Skeletal muscle tissue (tissue), 4 donors: ENCODE measurements around the gene DOK1. TPM values are rescaled to one million over a fixed set of nuclear protein-coding genes. Genes with fewer than 3 reads are reported as not detected.

Experiments used
- H3K27ac ChIP-seq: one replicate; pipeline ENCODE4 v1.7.0; 2013; ENCODE audit warnings: mild to moderate bottlenecking, low read depth, low read length, inconsistent platforms
- H3K27me3 ChIP-seq, 3 donors: one replicate each; pipeline ENCODE4 v1.7.0; 2013; ENCODE audit warnings: low read length in 3 of 3; ENCODE audit not compliant: control insufficient read depth in 3 of 3, insufficient read depth in 3 of 3
- H3K36me3 ChIP-seq, 3 donors: one replicate each; pipeline ENCODE4 v1.7.0; 2013; ENCODE audit warnings: low read length in 3 of 3; ENCODE audit not compliant: control insufficient read depth in 3 of 3, insufficient read depth in 3 of 3
- H3K4me1 ChIP-seq, 3 donors: one replicate each; pipeline ENCODE4 v1.7.0; 2013; ENCODE audit warnings: low read length in 3 of 3, mild to moderate bottlenecking in 3 of 3; ENCODE audit not compliant: control insufficient read depth in 3 of 3, insufficient read depth in 3 of 3
- H3K4me3 ChIP-seq, 3 donors: one replicate each; pipeline ENCODE4 v1.7.0; 2013; ENCODE audit warnings: low read length in 3 of 3
- H3K9ac ChIP-seq, 3 donors: one replicate each; pipeline ENCODE4 v1.7.0; 2013; ENCODE audit warnings: low read length in 3 of 3, mild to moderate bottlenecking in 3 of 3, moderate library complexity in 2 of 3, low read depth in 1 of 3
- H3K9me3 ChIP-seq, 3 donors: one replicate each; pipeline ENCODE4 v1.7.0; 2013; ENCODE audit warnings: low read length in 3 of 3; ENCODE audit not compliant: control insufficient read depth in 3 of 3
- total RNA-seq: library from RNA; depleted of rRNA; stranded (reverse); fragments of >200 nt; gene quantifications from one replicate; pipeline ENCODE4 v1.2.3, GENCODE V29; 2014
- donor health status: Osteomylitis.

Gene DOK1
- total RNA-seq, 1 donor from 2014 or later, result 12.0 TPM

DNA sequence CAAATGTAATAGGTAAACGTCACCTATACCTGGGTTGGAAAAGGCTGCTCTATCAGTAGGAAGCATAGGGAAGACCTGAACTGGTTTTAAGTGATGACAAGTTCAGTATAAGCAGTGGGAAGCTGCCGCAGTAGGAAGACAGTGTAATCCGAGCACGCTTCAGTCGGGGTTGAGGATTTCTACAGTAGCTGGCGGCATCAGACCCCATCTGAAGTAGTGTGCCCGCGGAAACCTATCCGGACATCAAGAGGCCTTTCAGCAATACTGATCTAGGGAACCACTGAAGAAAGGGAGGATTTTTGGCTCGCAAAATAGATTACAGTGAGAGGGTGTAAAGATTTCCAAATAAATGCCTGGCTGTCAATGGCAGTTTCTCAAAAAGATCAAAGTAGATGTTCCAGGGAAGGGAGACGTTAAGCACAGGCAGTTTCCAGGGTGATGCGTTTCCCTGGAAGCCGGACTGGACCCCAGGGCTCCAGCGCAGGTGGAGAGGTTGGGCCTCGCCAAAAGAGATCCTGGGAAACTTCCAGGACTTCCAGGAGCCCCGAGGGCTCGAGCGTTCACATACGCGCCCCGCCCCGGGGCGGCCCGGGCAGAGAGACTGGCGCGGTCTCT lies 6.1 kb upstream of the DOK1 start:
- Histone ChIP-seq H3K36me3 (no peaks in the 10 kb centered on the region), H3K9me3 (no peaks in the 10 kb centered on the region), H3K4me1 (peaks cover 16 to 23% (median 18%) of the 10 kb centered on the region in 3 donors), H3K4me3 (peak overlapping the region; percentile 62 to 67 (median 62)), H3K27ac (peak overlapping the region; percentile 44), H3K9ac (peak overlapping the region; percentile 59 to 70 (median 62)), H3K27me3 (peaks cover 7 to 39% (median 24%) of the 10 kb centered on the region in 3 donors)

DNA sequence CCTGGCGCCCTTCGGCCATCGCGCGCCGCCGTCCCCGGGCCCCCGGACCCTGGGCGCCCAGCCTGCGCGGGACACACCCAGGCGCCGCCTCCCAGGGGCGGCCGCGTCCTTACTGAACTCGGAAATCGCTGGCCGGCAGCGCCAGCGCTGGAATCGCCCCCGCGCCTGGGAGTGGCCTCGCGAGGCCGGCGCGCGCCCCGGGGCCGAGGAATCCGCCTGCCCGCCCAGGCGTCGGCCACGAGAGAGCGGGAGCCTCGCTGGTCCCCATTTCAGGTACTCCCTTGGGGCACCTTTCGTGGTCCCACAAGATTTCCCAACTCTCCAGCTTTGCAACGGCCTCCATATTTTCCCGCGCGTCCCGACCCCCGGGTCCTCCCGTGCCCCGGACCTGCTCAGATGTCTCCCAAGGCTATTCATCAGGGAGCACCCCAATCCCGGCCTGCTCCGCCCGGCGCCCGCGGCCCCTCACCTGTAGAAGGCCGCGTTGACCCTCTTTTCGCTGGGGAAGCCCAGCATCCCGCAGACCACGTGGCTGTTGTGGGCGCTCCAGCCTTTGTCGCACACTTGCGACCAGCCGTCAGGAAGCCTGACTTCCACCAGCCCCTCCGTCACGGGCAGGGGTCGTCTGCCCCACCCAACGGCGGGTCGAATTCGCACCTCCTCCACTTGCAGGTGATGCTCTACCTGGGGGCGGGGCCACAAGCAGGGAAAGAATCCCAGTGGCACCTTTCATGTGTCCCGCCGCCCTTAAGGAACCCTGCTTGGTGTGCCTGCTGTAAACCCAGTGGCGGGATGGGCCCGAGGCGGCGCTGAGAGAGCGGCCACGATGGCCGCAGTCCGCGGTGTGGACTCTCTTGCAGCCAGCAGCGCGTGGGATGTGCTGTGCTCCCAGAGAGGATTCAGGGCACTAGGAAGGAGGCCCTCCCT lies 5.4 kb upstream of the DOK1 start:
- H3K4me3 ChIP-seq, result peak overlapping the region; percentile 62 to 67 (median 63)
- peak overlapping the region; percentile 59 to 70 (median 62) for H3K9ac ChIP-seq
- peaks cover 16 to 26% (median 18%) of the 10 kb centered on the region in 3 donors for H3K4me1 ChIP-seq
- H3K9me3 ChIP-seq, result no peaks in the 10 kb centered on the region
- no peaks in the 10 kb centered on the region for H3K36me3 ChIP-seq
- H3K27me3 ChIP-seq, result peaks cover 7 to 46% (median 28%) of the 10 kb centered on the region in 3 donors
- peak overlapping the region; percentile 44 for H3K27ac ChIP-seq

DNA sequence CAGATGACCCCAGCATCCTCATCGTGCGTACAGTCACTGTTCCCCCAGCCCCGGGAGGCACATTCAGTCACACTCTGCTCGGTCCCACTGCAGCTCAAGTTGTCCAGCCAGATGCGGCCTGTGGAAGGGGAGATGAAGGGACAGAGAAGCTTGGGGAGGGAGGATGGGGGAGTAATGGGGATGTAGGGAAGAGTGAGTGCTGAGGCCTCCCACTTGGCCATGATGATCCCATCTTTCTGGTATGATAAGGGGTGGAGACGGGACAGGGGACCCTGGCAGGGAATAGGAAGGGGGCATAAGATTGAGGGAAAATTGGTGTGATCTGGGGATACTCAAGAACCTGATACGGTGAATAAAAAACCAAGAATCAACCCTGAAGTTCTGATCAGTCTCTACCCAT lies 4.3 kb upstream of the DOK1 start:
- Histone ChIP-seq H3K9me3 (no peaks in the 10 kb centered on the region), H3K4me3 (no peak overlapping the region), H3K27me3 (peaks cover 9 to 55% (median 35%) of the 10 kb centered on the region in 3 donors), H3K36me3 (no peaks in the 10 kb centered on the region), H3K27ac (no peak overlapping the region), H3K4me1 (peaks cover 16 to 32% (median 22%) of the 10 kb centered on the region in 3 donors), H3K9ac (no peak overlapping the region)

DNA sequence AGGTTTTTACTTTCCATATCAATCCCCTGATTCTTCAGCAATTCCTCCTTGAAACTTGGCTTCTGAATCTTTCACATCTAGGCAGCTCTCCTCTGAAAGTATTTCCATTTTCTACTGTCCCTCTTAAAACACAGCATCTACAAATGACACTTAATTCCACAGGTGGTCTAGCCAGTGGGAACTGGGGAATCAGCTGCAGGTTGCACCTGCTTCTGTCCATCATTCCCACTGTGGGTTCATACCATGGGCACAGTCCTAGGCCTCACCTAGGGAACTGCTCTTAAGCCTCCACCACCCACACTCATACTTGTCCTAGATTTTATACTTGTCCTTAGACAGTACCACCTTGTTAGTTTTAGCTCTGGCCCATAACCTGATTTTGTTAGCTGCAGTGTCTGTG lies 3.0 kb upstream of the DOK1 start:
- H3K4me1 ChIP-seq, result peaks cover 16 to 36% (median 22%) of the 10 kb centered on the region in 3 donors
- no peak overlapping the region for H3K9ac ChIP-seq
- no peak overlapping the region for H3K4me3 ChIP-seq
- peaks cover 0 to 3% (median 0%) of the 10 kb centered on the region in 3 donors for H3K36me3 ChIP-seq
- no peaks in the 10 kb centered on the region for H3K9me3 ChIP-seq
- H3K27ac ChIP-seq, result no peak overlapping the region
- H3K27me3 ChIP-seq, result peaks cover 15 to 67% (median 42%) of the 10 kb centered on the region in 3 donors

DNA sequence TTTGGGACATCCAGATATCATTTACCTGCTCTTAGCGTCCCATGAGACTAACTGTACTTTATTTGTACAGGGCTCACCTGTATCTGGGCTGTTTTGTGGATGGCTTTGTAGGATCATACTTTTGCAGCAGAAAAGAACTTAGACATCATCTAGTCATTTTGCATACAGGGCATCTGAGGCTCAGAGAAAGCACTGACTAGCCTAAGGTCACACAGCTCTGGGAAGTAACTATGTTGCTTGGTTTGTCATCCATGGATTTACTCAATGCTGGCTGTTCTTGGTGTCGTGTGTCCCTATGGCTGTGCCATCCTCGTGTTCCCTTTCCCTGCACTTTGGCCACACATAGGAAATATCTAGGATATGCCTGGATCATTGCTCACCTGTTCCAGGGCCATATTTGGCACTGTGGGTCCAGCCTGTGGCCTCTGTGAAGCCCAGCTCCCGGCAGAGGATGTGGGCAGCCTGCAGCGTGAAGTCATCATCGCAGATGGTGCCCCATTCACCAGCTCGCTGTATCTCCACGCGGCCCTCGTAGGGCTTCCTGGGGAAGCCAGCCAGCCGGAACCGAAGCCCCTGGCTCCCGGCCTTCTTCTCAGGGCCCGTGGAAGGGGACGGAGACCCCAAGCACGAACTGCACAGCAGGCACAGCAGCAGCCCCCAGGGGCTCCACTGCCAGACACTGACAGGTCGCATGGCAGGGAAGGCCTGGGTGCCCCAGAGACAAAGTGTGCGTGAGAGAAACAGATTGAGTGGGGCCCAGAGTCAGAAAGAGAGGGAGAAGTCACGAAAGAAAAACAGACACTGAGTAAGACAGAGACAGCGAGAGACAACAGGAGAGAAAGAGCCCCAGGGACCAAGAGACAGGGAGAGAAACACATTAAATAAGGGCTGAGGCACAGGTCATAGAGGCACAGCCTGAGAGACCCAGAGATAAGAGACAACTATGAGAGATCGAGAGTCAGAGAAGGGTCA lies 2.3 kb upstream of the DOK1 start:
- no peak overlapping the region for H3K27ac ChIP-seq
- H3K27me3 ChIP-seq, result peaks cover 15 to 67% (median 48%) of the 10 kb centered on the region in 3 donors
- peaks cover 0 to 3% (median 0%) of the 10 kb centered on the region in 3 donors for H3K36me3 ChIP-seq
- H3K4me3 ChIP-seq, result peak overlapping the region in 1 of 3 donors; percentile 60
- H3K9me3 ChIP-seq, result no peaks in the 10 kb centered on the region
- peaks cover 16 to 36% (median 22%) of the 10 kb centered on the region in 3 donors for H3K4me1 ChIP-seq
- H3K9ac ChIP-seq, result peak overlapping the region in 1 of 3 donors; percentile 14

DNA sequence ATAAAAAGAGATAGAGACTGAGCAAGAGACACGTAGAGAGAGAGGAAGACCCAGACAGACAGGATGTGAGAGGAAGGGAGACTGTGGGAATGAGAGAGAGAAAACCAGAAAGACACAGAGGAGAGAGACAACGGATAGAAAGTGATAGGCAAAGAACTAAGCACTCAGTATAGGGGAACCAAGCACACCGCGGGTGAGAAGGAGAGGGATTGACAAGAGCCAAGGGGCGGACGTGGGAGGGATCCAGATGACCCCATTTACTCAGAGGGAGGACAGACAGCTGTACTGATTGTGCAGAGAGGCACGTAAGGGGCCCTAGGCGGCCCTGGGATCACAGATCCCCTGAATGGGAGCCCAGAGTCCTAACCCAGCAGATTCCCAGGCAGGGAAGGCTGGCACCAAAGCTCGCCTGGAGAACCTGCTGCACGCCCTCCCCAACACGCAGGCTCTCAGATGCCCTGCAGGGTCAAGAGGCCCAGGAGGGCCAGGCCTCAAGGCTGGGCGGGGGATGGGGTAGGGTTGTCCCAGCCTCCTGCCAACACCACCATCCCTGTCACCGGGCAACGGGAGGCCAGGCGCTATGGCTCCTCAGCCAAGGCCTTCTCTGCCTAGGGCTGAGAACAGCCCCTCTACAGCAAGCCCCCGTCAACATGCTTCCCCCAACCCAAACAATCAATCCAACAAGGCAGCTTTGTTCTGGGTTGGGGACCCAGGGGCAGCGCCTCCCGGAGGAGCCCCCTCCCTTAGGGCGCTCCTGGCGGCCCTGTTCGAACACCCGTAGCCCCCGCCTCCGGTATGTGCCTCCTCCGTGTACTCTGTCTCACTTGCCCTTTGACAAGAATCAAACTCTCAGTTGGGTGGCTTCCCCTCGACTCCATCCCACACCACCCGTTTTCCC lies 1.4 kb upstream of the DOK1 start:
- Histone ChIP-seq H3K27ac (peak overlapping the region; percentile 71), H3K9ac (peak overlapping the region; percentile 51 to 59 (median 57)), H3K4me3 (peak overlapping the region; percentile 60 to 75 (median 70))

DNA sequence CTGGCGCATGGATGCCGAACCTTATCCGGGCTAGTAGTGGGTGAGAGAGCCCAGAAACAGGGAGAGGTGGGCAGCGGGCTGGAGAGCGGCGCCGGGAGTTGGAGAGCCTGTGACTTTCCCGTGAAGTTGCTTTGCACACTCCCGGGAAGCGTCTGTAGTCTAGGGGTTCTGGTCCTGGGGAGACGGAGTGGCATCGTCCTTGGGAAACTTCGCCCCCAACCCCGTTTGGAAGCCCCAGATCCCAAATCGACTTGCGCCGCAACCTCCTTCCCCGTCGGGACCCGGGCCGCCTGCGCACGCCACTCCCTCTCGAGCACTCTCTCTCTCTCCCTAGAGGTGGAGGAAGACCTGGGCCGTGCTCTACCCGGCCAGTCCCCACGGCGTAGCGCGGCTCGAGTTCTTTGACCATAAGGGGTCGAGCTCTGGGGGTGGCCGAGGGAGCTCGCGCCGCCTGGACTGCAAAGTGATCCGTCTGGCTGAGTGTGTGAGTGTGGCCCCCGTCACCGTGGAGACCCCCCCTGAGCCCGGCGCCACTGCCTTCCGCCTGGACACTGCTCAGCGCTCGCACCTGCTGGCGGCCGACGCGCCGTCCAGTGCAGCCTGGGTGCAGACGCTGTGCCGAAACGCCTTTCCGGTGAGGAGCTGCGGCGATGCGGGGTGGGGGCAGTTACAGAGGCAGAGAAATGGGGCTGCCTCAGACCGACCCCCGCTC lies 456 bp downstream of the DOK1 start:
- Histone ChIP-seq H3K27ac (peak overlapping the region; percentile 71), H3K9me3 (no peaks in the 10 kb centered on the region), H3K36me3 (peaks cover 0 to 3% (median 0%) of the 10 kb centered on the region in 3 donors), H3K4me3 (peak overlapping the region; percentile 75 to 84 (median 78)), H3K4me1 (peaks cover 3 to 20% (median 6%) of the 10 kb centered on the region in 3 donors), H3K9ac (peak overlapping the region; percentile 65 to 69 (median 68)), H3K27me3 (peaks cover 10 to 50% (median 44%) of the 10 kb centered on the region in 3 donors)

More for the DNA sequence above, 1.4 kb upstream of the DOK1 start:
- Histone ChIP-seq H3K9me3 (no peaks in the 10 kb centered on the region), H3K27me3 (peaks cover 15 to 64% (median 50%) of the 10 kb centered on the region in 3 donors), H3K36me3 (peaks cover 0 to 3% (median 0%) of the 10 kb centered on the region in 3 donors), H3K4me1 (peaks cover 16 to 36% (median 21%) of the 10 kb centered on the region in 3 donors)

DNA sequence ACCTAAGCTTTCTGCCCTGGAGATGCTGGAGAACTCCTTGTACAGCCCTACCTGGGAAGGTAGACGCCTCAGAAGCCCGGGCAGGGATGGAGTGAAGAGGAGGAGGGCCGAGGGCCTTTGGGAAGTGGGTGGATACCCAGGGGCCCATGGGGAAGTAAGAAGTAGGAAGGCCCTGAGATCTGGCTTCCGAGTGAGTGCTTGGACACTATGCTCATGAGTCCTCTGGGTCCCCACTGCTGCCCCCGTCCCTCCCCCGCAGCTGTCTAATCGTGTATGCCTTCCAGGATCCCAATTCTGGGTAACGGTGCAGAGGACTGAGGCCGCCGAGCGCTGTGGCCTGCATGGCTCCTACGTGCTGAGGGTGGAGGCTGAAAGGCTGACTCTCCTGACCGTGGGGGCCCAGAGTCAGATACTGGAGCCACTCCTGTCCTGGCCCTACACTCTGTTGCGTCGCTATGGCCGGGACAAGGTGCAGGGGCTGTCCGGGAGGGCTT lies 1.1 kb downstream of the DOK1 start:
- H3K36me3 ChIP-seq, result peaks cover 0 to 3% (median 0%) of the 10 kb centered on the region in 3 donors
- H3K4me1 ChIP-seq, result peaks cover 3 to 18% (median 6%) of the 10 kb centered on the region in 3 donors
- H3K27ac ChIP-seq, result no peak overlapping the region
- H3K9me3 ChIP-seq, result no peaks in the 10 kb centered on the region
- peak overlapping the region; percentile 75 to 84 (median 78) for H3K4me3 ChIP-seq
- peak overlapping the region in 1 of 3 donors; percentile 69 for H3K9ac ChIP-seq
- H3K27me3 ChIP-seq, result peaks cover 8 to 50% (median 40%) of the 10 kb centered on the region in 3 donors
